Trophoblast cell (in vitro differentiated cells and primary cell): ENCODE measurements around the gene TMEM145.

Experiments
- DNase-seq, 2 donors: peaks; one replicate each; pipeline ENCODE4 v3.0.0-alpha.2; 2016
- H2AFZ ChIP-seq: 2 replicates; pipeline ENCODE4 v1.6.1; 2013; ENCODE audit warnings: low read length, moderate library complexity, mild to moderate bottlenecking; ENCODE audit not compliant: insufficient read depth, poor library complexity
- H2AK5ac ChIP-seq: 2 replicates; pipeline ENCODE4 v1.6.1; 2013; ENCODE audit warnings: mild to moderate bottlenecking, low read length
- H2BK120ac ChIP-seq: 2 replicates; pipeline ENCODE4 v1.6.1; 2013; ENCODE audit warnings: low read length, mild to moderate bottlenecking, moderate library complexity; ENCODE audit not compliant: insufficient read depth, poor library complexity
- H2BK12ac ChIP-seq: 2 replicates; pipeline ENCODE4 v1.6.1; 2013; ENCODE audit warnings: mild to moderate bottlenecking, low read length, moderate library complexity
- H2BK5ac ChIP-seq: 2 replicates; pipeline ENCODE4 v1.6.1; 2013; ENCODE audit warnings: low read length, low read depth, moderate library complexity, mild to moderate bottlenecking; ENCODE audit not compliant: poor library complexity
- H3K14ac ChIP-seq: 2 replicates; pipeline ENCODE4 v1.6.1; 2013; ENCODE audit warnings: mild to moderate bottlenecking, low read length
- H3K18ac ChIP-seq: 2 replicates; pipeline ENCODE4 v1.6.1; 2013; ENCODE audit warnings: mild to moderate bottlenecking, low read length
- H3K23ac ChIP-seq: 2 replicates; pipeline ENCODE4 v1.6.1; 2013; ENCODE audit warnings: low read length
- H3K27ac ChIP-seq: 2 replicates; pipeline ENCODE4 v1.5.1; 2013; ENCODE audit warnings: low read depth, mild to moderate bottlenecking, inconsistent platforms, low read length, moderate library complexity
- H3K27me3 ChIP-seq: 2 replicates; pipeline ENCODE4 v1.6.1; 2013; ENCODE audit warnings: inconsistent platforms, mild to moderate bottlenecking, low read length, moderate library complexity; ENCODE audit not compliant: insufficient read depth
- H3K36me3 ChIP-seq, 2 experiments: 1 replicate in 1 of 2; 2 replicates in 1 of 2; pipeline ENCODE4 v1.6.1; 2013; ENCODE audit warnings: low read length in 2 of 2, mild to moderate bottlenecking in 2 of 2, moderate library complexity in 1 of 2; ENCODE audit not compliant: insufficient read depth in 2 of 2, control insufficient read depth in 1 of 2
- H3K4ac ChIP-seq: 2 replicates; pipeline ENCODE4 v1.6.1; 2013; ENCODE audit warnings: low read depth, mild to moderate bottlenecking, low read length, moderate library complexity
- H3K4me1 ChIP-seq, 2 experiments: 1 replicate in 1 of 2; 2 replicates in 1 of 2; pipeline ENCODE4 v1.6.1; 2013; ENCODE audit warnings: low read length in 2 of 2, mild to moderate bottlenecking in 2 of 2, moderate library complexity in 1 of 2; ENCODE audit not compliant: insufficient read depth in 2 of 2, control insufficient read depth in 1 of 2
- H3K4me2 ChIP-seq: 2 replicates; pipeline ENCODE4 v1.6.1; 2013; ENCODE audit warnings: inconsistent platforms, mild to moderate bottlenecking, low read length, moderate library complexity
- H3K4me3 ChIP-seq: 2 replicates; pipeline ENCODE4 v1.5.1; 2013; ENCODE audit warnings: mild to moderate bottlenecking, low read depth, low read length, inconsistent platforms
- H3K79me1 ChIP-seq: one replicate; pipeline ENCODE4 v1.6.1; 2013; ENCODE audit warnings: low read length
- H3K79me2 ChIP-seq: 2 replicates; pipeline ENCODE4 v1.6.1; 2013; ENCODE audit warnings: low read length, mild to moderate bottlenecking; ENCODE audit not compliant: control insufficient read depth, insufficient read depth, poor library complexity
- H3K9ac ChIP-seq: 2 replicates; pipeline ENCODE4 v1.6.1; 2013; ENCODE audit warnings: mild to moderate bottlenecking, low read length
- H3K9me3 ChIP-seq: 2 replicates; pipeline ENCODE4 v1.6.1; 2013; ENCODE audit warnings: low read depth, mild to moderate bottlenecking, control low read depth, inconsistent platforms, low read length; ENCODE audit not compliant: insufficient read depth
- H4K12ac ChIP-seq: 2 replicates; pipeline ENCODE4 v1.6.1; 2013; ENCODE audit warnings: low read depth, mild to moderate bottlenecking, low read length, moderate library complexity
- H4K8ac ChIP-seq: 2 replicates; pipeline ENCODE4 v1.6.1; 2013; ENCODE audit warnings: low read depth, mild to moderate bottlenecking, low read length, moderate library complexity
- H4K91ac ChIP-seq: one replicate; pipeline ENCODE4 v1.6.1; 2013; ENCODE audit warnings: low read depth, mild to moderate bottlenecking, low read length, moderate library complexity
- WGBS: extraction: QIAGEN DNeasy Blood & Tissue Kit; methylation state at CpG from one replicate; pipeline ENCODE4 v1.1.7; 2013; ENCODE audit warnings: missing lambda C conversion rate; ENCODE audit not compliant: insufficient read length, insufficient coverage; ENCODE audit errors: extremely low coverage; 5-methylcytosine and 5-hydroxymethylcytosine counted together

Gene TMEM145

GRCh38 chr19:42327381-42327780, 14.3 kb downstream of the TMEM145 start:
- WGBS = no CpG with 5 or more reads among the region's 5 CpGs
- Histone ChIP-seq H3K4me2 (no peak overlapping the region), H2BK12ac (no peak overlapping the region), H3K9ac (no peak overlapping the region), H2BK5ac (no peak overlapping the region), H3K36me3 (no peaks in the 10 kb centered on the region), H3K14ac (no peak overlapping the region), H3K4me3 (no peak overlapping the region), H3K4ac (no peak overlapping the region), H2AK5ac (no peak overlapping the region), H3K4me1 (peaks cover 5% of the 10 kb centered on the region in 2 experiments), H3K9me3 (peaks cover 2% of the 10 kb centered on the region), H3K18ac (no peak overlapping the region), H3K27ac (no peak overlapping the region), H2AFZ (no peak overlapping the region), H4K91ac (no peak overlapping the region), H3K79me1 (peaks cover 5% of the 10 kb centered on the region), H3K23ac (no peak overlapping the region), H3K27me3 (peaks cover 20% of the 10 kb centered on the region), H4K12ac (no peak overlapping the region), H2BK120ac (no peak overlapping the region), H4K8ac (no peak overlapping the region), H3K79me2 (peaks cover 3% of the 10 kb centered on the region)
- DNase-seq = no peak

- Histone ChIP-seq H3K36me3 (no peaks in the 10 kb centered on the region), H3K18ac (no peak overlapping the region), H2AK5ac (no peak overlapping the region), H3K23ac (no peak overlapping the region), H2BK120ac (no peak overlapping the region), H3K27me3 (peaks cover 19% of the 10 kb centered on the region), H3K4me1 (peaks cover 5% of the 10 kb centered on the region in 2 experiments), H3K79me1 (peaks cover 5% of the 10 kb centered on the region), H2BK12ac (no peak overlapping the region), H4K12ac (no peak overlapping the region), H3K4me3 (no peak overlapping the region), H3K79me2 (peaks cover 3% of the 10 kb centered on the region), H4K91ac (no peak overlapping the region), H2BK5ac (no peak overlapping the region), H3K27ac (no peak overlapping the region), H4K8ac (no peak overlapping the region), H2AFZ (no peak overlapping the region), H3K4me2 (no peak overlapping the region), H3K14ac (no peak overlapping the region), H3K4ac (no peak overlapping the region), H3K9ac (no peak overlapping the region), H3K9me3 (peaks cover 2% of the 10 kb centered on the region)
- no peak for DNase-seq
- WGBS = no CpG with 5 or more reads among the region's 1 CpG
Observed at GRCh38 chr19:42328106-42328505, 15.0 kb downstream of the TMEM145 start.

GRCh38 chr19:42328854-42329253, 15.7 kb downstream of the TMEM145 start:
- no peak for DNase-seq

DNA sequence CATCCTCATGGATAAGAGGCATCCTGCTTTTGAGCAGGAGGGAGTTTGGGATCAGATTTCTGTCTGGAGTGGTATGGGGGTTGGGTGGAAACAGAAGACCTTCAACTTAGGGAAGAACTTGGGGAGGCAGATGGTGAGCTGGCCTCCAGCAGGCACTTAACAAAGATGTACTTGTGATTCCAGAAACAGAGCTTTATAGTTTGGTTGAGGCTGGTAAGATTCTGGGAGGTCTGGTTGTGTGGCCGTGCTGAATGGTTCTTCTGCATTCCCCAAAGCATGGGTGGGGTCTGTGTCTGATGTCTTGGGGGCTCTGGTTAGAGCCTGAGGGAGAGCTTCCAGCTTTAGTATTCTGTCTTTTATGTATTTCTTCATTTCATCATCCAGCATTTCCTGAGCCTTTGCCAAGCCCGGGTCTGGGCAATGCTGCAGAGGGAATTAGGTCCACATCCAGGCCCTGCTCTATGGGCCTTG, 17.2 kb downstream of the TMEM145 start:
- no peak overlapping the region for H2BK12ac ChIP-seq

More at GRCh38 chr19:42328854-42329253, 15.7 kb downstream of the TMEM145 start:
- Histone ChIP-seq H4K12ac (no peak overlapping the region), H2AK5ac (no peak overlapping the region), H3K4me2 (no peak overlapping the region), H3K27me3 (peaks cover 12% of the 10 kb centered on the region), H2AFZ (no peak overlapping the region), H3K79me1 (peaks cover 5% of the 10 kb centered on the region), H3K4me3 (no peak overlapping the region), H3K23ac (no peak overlapping the region), H3K4ac (no peak overlapping the region), H3K9me3 (peaks cover 2% of the 10 kb centered on the region), H4K8ac (no peak overlapping the region), H3K14ac (no peak overlapping the region), H3K79me2 (peaks cover 3% of the 10 kb centered on the region), H2BK5ac (no peak overlapping the region), H3K18ac (no peak overlapping the region), H2BK12ac (no peak overlapping the region), H3K27ac (no peak overlapping the region), H3K4me1 (peaks cover 5% of the 10 kb centered on the region in 2 experiments), H3K9ac (no peak overlapping the region), H4K91ac (no peak overlapping the region), H2BK120ac (no peak overlapping the region), H3K36me3 (peaks cover 0 to 3% of the 10 kb centered on the region in 2 experiments)
- WGBS = no CpG with 5 or more reads among the region's 2 CpGs

More for the DNA sequence above, 17.2 kb downstream of the TMEM145 start:
- Histone ChIP-seq H3K14ac (no peak overlapping the region), H3K4me2 (no peak overlapping the region), H3K4me3 (no peak overlapping the region), H3K79me1 (peaks cover 5% of the 10 kb centered on the region), H3K18ac (no peak overlapping the region), H3K27me3 (no peaks in the 10 kb centered on the region), H3K4me1 (peaks cover 5% of the 10 kb centered on the region in 2 experiments), H4K8ac (no peak overlapping the region), H3K36me3 (peaks cover 3 to 4% of the 10 kb centered on the region in 2 experiments), H2AK5ac (no peak overlapping the region), H4K91ac (no peak overlapping the region), H2BK120ac (no peak overlapping the region), H2BK5ac (no peak overlapping the region), H3K4ac (no peak overlapping the region), H4K12ac (no peak overlapping the region), H3K23ac (no peak overlapping the region), H3K79me2 (peaks cover 3% of the 10 kb centered on the region), H3K27ac (no peak overlapping the region), H3K9ac (no peak overlapping the region), H3K9me3 (no peaks in the 10 kb centered on the region), H2AFZ (no peak overlapping the region)
- WGBS = no CpG with 5 or more reads among the region's 2 CpGs
- no peak for DNase-seq
